HepG2 (cell line): ENCODE data around the gene PIAS1. TPM values are rescaled to one million over a fixed set of nuclear protein-coding genes. Genes with fewer than 3 reads are reported as not detected.

Source experiments
- ATAC-seq: fragments of 200-7000 bp; cut with Tn5 transposase; 3 replicates; pipeline ENCODE4 v1.9.1; 2020; ENCODE audit warnings: mild to moderate bottlenecking, moderate library complexity
- BruUV-seq: library from RNA; stranded (reverse); fragments of 400-500 nt; replicated peaks from 2 replicates; lab custom pipeline; 2021; lab: Mats Ljungman, UMichigan
- CTCF ChIA-PET: fragments of 300-600 bp; formaldehyde crosslinking; extraction: SDS; loops from one replicate; lab custom pipeline; 2021; ENCODE audit warnings: low total read pairs, inconsistent platforms, low intra/inter-chr PET ratio; lab: Yijun Ruan, JAX
- POLR2A ChIA-PET: fragments of 350-600 bp; sonication (Branson Sonifier 250); formaldehyde crosslinking; loops from one replicate; lab custom pipeline; 2020; ENCODE audit warnings: antibody characterized with exemption, inconsistent platforms; lab: Yijun Ruan, JAX
- DNase-seq: peaks from one replicate; pipeline ENCODE4 v3.0.0-alpha.2; 2015; ENCODE audit warnings: low spot score
- FAIRE-seq: peaks from 3 replicates; lab custom pipeline; 2011; peaks lifted over from hg19 to GRCh38; lab: Jason Lieb, UNC
- H2AFZ ChIP-seq: one replicate; pipeline ENCODE4 v1.6.1; 2011; ENCODE audit warnings: low read length, inconsistent platforms
- H3K27ac ChIP-seq: fragments of 300-600 bp; 3 replicates; pipeline ENCODE4 v1.8.0; 2011; ENCODE audit warnings: mixed run types, mild to moderate bottlenecking, mixed read lengths, low read length, inconsistent platforms; ENCODE audit not compliant: insufficient read depth; ENCODE audit errors: extremely low read length
- H3K27me3 ChIP-seq, 2 experiments: fragments of 200-600 bp in 1 of 2; 2 replicates in 1 of 2; 3 replicates in 1 of 2; pipeline versions ENCODE4 v1.6.0 to v1.8.0; 2011; ENCODE audit warnings: low read length in 2 of 2, mild to moderate bottlenecking in 2 of 2, moderate library complexity in 2 of 2, inconsistent platforms in 1 of 2; ENCODE audit not compliant: insufficient read depth in 2 of 2, control insufficient read depth in 1 of 2
- H3K36me3 ChIP-seq, 2 experiments: fragments of 200-600 bp in 1 of 2; replicated peaks in 1 of 2; 2 replicates in 1 of 2; 3 replicates in 1 of 2; pipeline versions ENCODE4 v1.5.1 to v1.8.0; 2011; ENCODE audit warnings: low read length in 2 of 2, inconsistent platforms in 1 of 2; ENCODE audit not compliant: insufficient read depth in 2 of 2, control insufficient read depth in 1 of 2
- H3K4me1 ChIP-seq: 2 replicates; pipeline ENCODE4 v1.5.1; 2012; ENCODE audit warnings: low read length, inconsistent platforms; ENCODE audit not compliant: insufficient read depth
- H3K4me2 ChIP-seq: 2 replicates; pipeline ENCODE4 v1.6.0; 2011; ENCODE audit warnings: low read depth, low read length, inconsistent platforms
- H3K4me3 ChIP-seq, 3 experiments: fragments of 200-600 bp in 1 of 3; sonication (generic), shearing (Covaris generic) in 1 of 3; replicated peaks in 1 of 3; 2 replicates each; pipeline ENCODE4 v1.5.1; 2011 to 2016; ENCODE audit warnings: low read length in 3 of 3, inconsistent platforms in 2 of 3, low read depth in 2 of 3, mild to moderate bottlenecking in 2 of 3, control low read depth in 1 of 3, mixed read lengths in 1 of 3; ENCODE audit not compliant: insufficient read depth in 1 of 3
- H3K79me2 ChIP-seq: one replicate; pipeline ENCODE4 v1.6.1; 2011; ENCODE audit warnings: low read length, inconsistent platforms; ENCODE audit not compliant: insufficient read depth
- H3K9ac ChIP-seq: 2 replicates; pipeline ENCODE4 v1.6.0; 2011; ENCODE audit warnings: mild to moderate bottlenecking, low read depth, low read length, inconsistent platforms; ENCODE audit not compliant: insufficient read depth
- H3K9me3 ChIP-seq: 2 replicates; pipeline ENCODE4 v1.5.1; 2012; ENCODE audit warnings: mild to moderate bottlenecking, low read length
- H4K20me1 ChIP-seq: 2 replicates; pipeline ENCODE4 v1.6.0; 2011; ENCODE audit warnings: inconsistent platforms, mild to moderate bottlenecking, low read length, moderate library complexity; ENCODE audit not compliant: insufficient read depth
- ADNP ChIP-seq: sonication (generic); formaldehyde crosslinking; IDR thresholded peaks from 2 replicates; pipeline ENCODE4 v1.4.0; 2020; ENCODE audit warnings: missing genetic modification reagents
- AGO2 ChIP-seq: fragments of 200-400 bp; formaldehyde crosslinking; optimal IDR thresholded peaks from 2 replicates; pipeline ENCODE3; 2017; ENCODE audit warnings: mild to moderate bottlenecking, low read depth, low read length, moderate library complexity
- BCL6 ChIP-seq: IDR thresholded peaks from 2 replicates; pipeline ENCODE4 v1.6.1; 2016; ENCODE audit warnings: missing genetic modification reagents, missing compliant biosample characterization
- GTF2F1 ChIP-seq: fragments of 150-350 bp; IDR thresholded peaks from 2 replicates; pipeline ENCODE4 v1.6.1; 2014; ENCODE audit warnings: low read length
- KLF6 ChIP-seq: IDR thresholded peaks from 2 replicates; pipeline ENCODE4 v1.8.0; 2016; ENCODE audit warnings: missing biosample characterization, missing genetic modification reagents
- MEF2D ChIP-seq: sonication (generic); formaldehyde crosslinking; IDR thresholded peaks from 2 replicates; pipeline ENCODE4 v1.5.1; 2020; ENCODE audit warnings: mild to moderate bottlenecking, missing genetic modification reagents
- SMC3 ChIP-seq: IDR thresholded peaks from 2 replicates; pipeline ENCODE4 v1.6.1; 2011; ENCODE audit warnings: low read length, improper control_type of control experiment
- ZNF44 ChIP-seq: sonication (generic); formaldehyde crosslinking; IDR thresholded peaks from 2 replicates; pipeline ENCODE4 v1.5.1; 2020; ENCODE audit warnings: mild to moderate bottlenecking, missing genetic modification reagents
- ZNF615 ChIP-seq: sonication (generic); formaldehyde crosslinking; IDR thresholded peaks from 2 replicates; pipeline ENCODE4 v1.5.0; 2020; ENCODE audit warnings: mild to moderate bottlenecking, missing genetic modification reagents, borderline replicate concordance
- WGBS: methylation state at CpG from one replicate; pipeline ENCODE4 v1.1.6; 2017; ENCODE audit warnings: low lambda C conversion rate; 5-methylcytosine and 5-hydroxymethylcytosine counted together
- in situ Hi-C: cut with HindIII; loops from 2 replicates; pipeline ENCODE4 v1.10.0; 2017; ENCODE audit warnings: low pct_unique_long_range_greater_than_20kb; ENCODE audit not compliant: extremely low pct_ligation_motif_present
- intact Hi-C: fragments of 100-400 bp; cut with micrococcal nuclease; formaldehyde crosslinking; loops from one replicate; pipeline ENCODE4 v1.10.0; 2022; ENCODE audit not compliant: unreplicated experiment
- polyA plus RNA-seq, 8 experiments: library from polyadenylated mRNA; depleted of rRNA in 3 of 8; stranded (reverse) in 7 of 8; unstranded in 1 of 8; fragments of >200 nt; fragmentation: Illumina TruSeq in 4 of 8; extraction: Trizol in 4 of 8; gene quantifications; 2 replicates each; pipeline versions ENCODE4 v1.2.1 to v1.2.3, GENCODE V29; 2011 to 2016; ENCODE audit warnings: low read depth in 4 of 8, missing spikeins in 1 of 8, mixed read lengths in 1 of 8; ENCODE audit not compliant: insufficient read depth in 1 of 8
- total RNA-seq, 5 experiments: library from RNA; depleted of rRNA; stranded (reverse); fragments of >200 nt; fragmentation: Illumina TruSeq; extraction: Trizol; gene quantifications; 2 replicates each; pipeline ENCODE4 v1.2.3, GENCODE V29; 2016; ENCODE audit warnings: low read depth in 1 of 5
- TF ChIP-seq, protein P1 (sequence below): sonication (generic); formaldehyde crosslinking; IDR thresholded peaks from 2 replicates; pipeline ENCODE4 v1.8.0; 2022; ENCODE audit warnings: missing genetic modification reagents, mild to moderate bottlenecking, inconsistent platforms, borderline replicate concordance
- TF ChIP-seq, protein P2 (sequence below), 2 experiments: sonication (generic) in 1 of 2; formaldehyde crosslinking in 1 of 2; IDR thresholded peaks; 2 replicates each; pipeline versions ENCODE4 v1.4.0 to v1.6.1; 2016 to 2020; ENCODE audit warnings: borderline replicate concordance in 1 of 2, low read depth in 1 of 2, mild to moderate bottlenecking in 1 of 2, missing genetic modification reagents in 1 of 2

The PIAS1 gene
- total and polyA plus RNA-seq, 2 of the 13 experiments (the other 11 are each of a cell fraction or from before 2014, with no cell fraction given): 20.7 to 33.7 TPM

DNA sequence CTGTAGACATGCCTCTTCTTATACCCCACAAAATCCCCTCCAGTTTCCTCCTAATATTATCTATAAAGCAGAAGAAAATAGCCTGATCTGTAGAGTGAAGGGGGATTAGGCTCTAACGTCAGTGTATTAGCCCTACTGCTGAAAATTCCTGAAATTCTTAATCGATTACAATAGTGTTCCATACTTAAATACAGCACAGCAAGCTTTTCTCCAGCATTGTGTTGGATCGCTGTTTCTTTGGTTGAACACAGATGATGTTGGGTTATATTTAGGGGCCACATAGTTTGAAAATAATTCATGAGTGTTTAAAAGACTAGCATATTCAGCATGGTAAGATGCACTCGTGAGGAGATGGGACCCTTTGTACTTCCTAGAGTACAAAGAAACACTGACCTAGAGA, 52.5 kb downstream of the PIAS1 start:
- H4K20me1 ChIP-seq: no peaks in the 10 kb centered on the region
- POLR2A ChIA-PET: no interaction called here
- no peak for TF ChIP-seq GTF2F1
- 0 out of 2 replicates have a peak, but pooled peaks have one; percentile 18 for TF ChIP-seq BCL6 (CRISPR knock-in tag)
- TF ChIP-seq, all 625 proteins: peak for 1
- CTCF ChIA-PET: no interaction called here
- H3K36me3 ChIP-seq: peaks cover 1 to 4% of the 10 kb centered on the region in 2 experiments; a peak in 2 of 5 replicates
- no peak overlapping the region for H3K4me2 ChIP-seq
- DNase-seq: peak; percentile 9
- WGBS: 68% methylated on average over 4 of the region's 4 CpGs
- no peak for FAIRE-seq
- no peak overlapping the region for H3K9ac ChIP-seq
- in situ Hi-C loops: no loop called here
- no peaks in the 10 kb centered on the region for H3K9me3 ChIP-seq
- peak; percentile 61 for ATAC-seq
- H3K27me3 ChIP-seq: no peaks in the 10 kb centered on the region
- intact Hi-C loops: no loop called here
- no peak overlapping the region for H3K27ac ChIP-seq
- no peak overlapping the region for H2AFZ ChIP-seq
- peaks cover 38% of the 10 kb centered on the region for H3K4me1 ChIP-seq
- BruUV-seq: no TSS peak
- no peak overlapping the region for H3K4me3 ChIP-seq
- peaks cover 78% of the 10 kb centered on the region for H3K79me2 ChIP-seq

DNA sequence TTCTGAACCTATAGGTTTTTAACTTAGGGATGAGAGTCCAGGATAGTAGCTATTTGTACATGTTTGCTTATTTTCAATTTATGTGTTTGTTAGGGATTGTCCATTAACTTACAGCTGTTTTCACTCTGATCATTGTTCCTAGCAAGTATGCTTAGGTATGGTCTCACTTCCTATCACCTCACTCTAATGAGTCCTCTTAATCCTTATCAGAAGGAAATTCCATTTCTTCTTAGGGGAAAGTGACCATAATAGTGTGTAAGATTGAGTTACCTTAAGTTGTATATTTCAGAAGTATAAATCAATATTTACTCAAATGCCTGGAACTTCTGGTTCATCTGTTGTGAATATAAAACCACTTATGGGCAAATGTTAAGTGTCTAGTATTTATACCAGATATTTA, 53.0 kb downstream of the PIAS1 start:
- intact Hi-C loops: no loop called here
- no peak overlapping the region for H3K27ac ChIP-seq
- no peak for ATAC-seq
- TF ChIP-seq ZNF615 (CRISPR knock-in tag): no peak
- no peak for TF ChIP-seq KLF6
- no peak for TF ChIP-seq ADNP
- TF ChIP-seq, protein P1, sequence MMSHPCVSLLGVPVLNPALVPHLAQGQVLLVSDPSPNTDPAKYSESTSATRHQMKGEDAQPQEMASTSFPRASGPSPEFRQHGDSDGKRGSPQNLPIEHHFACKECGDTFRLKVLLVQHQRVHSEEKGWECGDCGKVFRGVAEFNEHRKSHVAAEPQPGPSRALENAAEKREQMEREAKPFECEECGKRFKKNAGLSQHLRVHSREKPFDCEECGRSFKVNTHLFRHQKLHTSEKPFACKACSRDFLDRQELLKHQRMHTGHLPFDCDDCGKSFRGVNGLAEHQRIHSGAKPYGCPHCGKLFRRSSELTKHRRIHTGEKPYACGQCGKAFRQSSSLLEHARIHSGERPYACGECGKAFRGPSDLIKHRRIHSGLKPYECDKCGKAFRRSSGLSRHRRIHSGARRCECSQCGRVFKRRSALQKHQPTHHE (CRISPR knock-in tag): no peak
- TF ChIP-seq, protein P2, sequence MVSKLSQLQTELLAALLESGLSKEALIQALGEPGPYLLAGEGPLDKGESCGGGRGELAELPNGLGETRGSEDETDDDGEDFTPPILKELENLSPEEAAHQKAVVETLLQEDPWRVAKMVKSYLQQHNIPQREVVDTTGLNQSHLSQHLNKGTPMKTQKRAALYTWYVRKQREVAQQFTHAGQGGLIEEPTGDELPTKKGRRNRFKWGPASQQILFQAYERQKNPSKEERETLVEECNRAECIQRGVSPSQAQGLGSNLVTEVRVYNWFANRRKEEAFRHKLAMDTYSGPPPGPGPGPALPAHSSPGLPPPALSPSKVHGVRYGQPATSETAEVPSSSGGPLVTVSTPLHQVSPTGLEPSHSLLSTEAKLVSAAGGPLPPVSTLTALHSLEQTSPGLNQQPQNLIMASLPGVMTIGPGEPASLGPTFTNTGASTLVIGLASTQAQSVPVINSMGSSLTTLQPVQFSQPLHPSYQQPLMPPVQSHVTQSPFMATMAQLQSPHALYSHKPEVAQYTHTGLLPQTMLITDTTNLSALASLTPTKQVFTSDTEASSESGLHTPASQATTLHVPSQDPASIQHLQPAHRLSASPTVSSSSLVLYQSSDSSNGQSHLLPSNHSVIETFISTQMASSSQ (IDR thresholded peaks at IDR 0.05; ENCODE audit: low read depth): no peak
- TF ChIP-seq, protein P2 (CRISPR knock-in tag; IDR thresholded peaks at IDR 0.05; ENCODE audit: borderline replicate concordance): no peak
- no peak for TF ChIP-seq ZNF44 (CRISPR knock-in tag)
- TF ChIP-seq AGO2: no peak
- TF ChIP-seq MEF2D (CRISPR knock-in tag): no peak
- no peak for TF ChIP-seq SMC3

More for the DNA sequence above, 53.0 kb downstream of the PIAS1 start:
- Histone ChIP-seq H3K4me1 (peaks cover 41% of the 10 kb centered on the region), H3K79me2 (peaks cover 76% of the 10 kb centered on the region), H3K9me3 (no peaks in the 10 kb centered on the region), H3K9ac (no peak overlapping the region), H2AFZ (no peak overlapping the region), H3K36me3 (peaks cover 0 to 4% of the 10 kb centered on the region in 2 experiments; a peak in 2 of 5 replicates), H4K20me1 (no peaks in the 10 kb centered on the region; the same call in 1 of the 2 replicates), H3K4me3 (no peak overlapping the region), H3K27me3 (no peaks in the 10 kb centered on the region), H3K4me2 (no peak overlapping the region)
- ChIA-PET CTCF (no interaction called here), POLR2A (no interaction called here)
- in situ Hi-C loops: no loop called here
- DNase-seq: no peak
- no TSS peak for BruUV-seq
- FAIRE-seq: no peak
